AG09309 (cell line): ENCODE measurements around the gene RRBP1.

Experiments
- DNase-seq: peaks from one replicate; pipeline ENCODE4 v3.0.0-alpha.2; 2010; ENCODE audit warnings: low read depth
- H3K4me3 ChIP-seq: 2 replicates; pipeline ENCODE4 v1.5.1; 2011; ENCODE audit warnings: mild to moderate bottlenecking, low read depth, low read length, moderate library complexity; ENCODE audit not compliant: control insufficient read depth
- TF ChIP-seq, protein P1 (sequence below): IDR thresholded peaks from 2 replicates; pipeline ENCODE4 v1.5.1; 2011; ENCODE audit warnings: mild to moderate bottlenecking, low read depth, low read length, inconsistent platforms; ENCODE audit not compliant: insufficient read depth, control insufficient read depth; ENCODE audit errors: missing control alignments

RRBP1 gene

DNA sequence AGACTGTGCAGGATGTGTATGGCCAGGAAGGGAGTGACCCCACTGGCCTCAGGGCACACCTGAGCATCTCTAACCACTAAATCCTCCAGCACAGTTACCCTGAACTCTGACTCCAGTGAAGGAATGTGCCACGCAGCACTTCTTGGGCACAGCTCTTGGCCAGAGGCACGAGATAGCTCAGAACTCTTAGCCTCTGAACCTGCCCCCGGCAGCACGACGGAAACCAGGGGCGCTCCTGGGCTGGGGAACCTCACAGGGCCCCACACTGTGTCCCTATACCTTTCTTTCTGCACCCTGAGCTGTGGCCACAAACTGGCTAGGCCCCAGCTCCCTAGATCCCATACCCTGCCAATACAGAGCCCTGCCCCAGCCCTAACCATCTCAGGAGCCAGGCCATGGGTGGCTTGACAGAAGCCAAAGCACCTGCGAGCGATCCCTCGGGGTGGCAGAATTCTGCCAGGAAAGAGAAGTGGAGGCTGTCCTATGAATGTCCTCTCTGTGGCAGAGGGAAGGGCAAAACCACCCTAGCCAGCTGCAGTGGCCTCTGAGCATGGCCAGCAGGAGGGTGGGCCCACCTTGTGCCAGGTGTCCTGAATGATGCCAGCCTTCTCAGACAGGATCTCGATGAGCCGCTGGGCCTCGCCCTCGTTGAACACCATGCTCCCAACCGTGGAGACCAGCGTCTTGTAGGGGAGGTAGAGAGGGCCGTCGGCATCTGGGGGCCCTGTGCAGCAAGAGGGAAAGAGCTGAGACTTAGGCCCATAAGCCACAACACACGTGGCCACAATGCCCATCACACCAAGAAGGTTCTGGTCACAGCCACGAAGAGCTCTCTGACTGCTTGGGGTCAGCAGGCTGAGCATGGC is 39.4 kb downstream of the RRBP1 start:
- no peak for DNase-seq
- H3K4me3 ChIP-seq = no peak overlapping the region
- TF ChIP-seq, protein P1, sequence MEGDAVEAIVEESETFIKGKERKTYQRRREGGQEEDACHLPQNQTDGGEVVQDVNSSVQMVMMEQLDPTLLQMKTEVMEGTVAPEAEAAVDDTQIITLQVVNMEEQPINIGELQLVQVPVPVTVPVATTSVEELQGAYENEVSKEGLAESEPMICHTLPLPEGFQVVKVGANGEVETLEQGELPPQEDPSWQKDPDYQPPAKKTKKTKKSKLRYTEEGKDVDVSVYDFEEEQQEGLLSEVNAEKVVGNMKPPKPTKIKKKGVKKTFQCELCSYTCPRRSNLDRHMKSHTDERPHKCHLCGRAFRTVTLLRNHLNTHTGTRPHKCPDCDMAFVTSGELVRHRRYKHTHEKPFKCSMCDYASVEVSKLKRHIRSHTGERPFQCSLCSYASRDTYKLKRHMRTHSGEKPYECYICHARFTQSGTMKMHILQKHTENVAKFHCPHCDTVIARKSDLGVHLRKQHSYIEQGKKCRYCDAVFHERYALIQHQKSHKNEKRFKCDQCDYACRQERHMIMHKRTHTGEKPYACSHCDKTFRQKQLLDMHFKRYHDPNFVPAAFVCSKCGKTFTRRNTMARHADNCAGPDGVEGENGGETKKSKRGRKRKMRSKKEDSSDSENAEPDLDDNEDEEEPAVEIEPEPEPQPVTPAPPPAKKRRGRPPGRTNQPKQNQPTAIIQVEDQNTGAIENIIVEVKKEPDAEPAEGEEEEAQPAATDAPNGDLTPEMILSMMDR = no peak

DNA sequence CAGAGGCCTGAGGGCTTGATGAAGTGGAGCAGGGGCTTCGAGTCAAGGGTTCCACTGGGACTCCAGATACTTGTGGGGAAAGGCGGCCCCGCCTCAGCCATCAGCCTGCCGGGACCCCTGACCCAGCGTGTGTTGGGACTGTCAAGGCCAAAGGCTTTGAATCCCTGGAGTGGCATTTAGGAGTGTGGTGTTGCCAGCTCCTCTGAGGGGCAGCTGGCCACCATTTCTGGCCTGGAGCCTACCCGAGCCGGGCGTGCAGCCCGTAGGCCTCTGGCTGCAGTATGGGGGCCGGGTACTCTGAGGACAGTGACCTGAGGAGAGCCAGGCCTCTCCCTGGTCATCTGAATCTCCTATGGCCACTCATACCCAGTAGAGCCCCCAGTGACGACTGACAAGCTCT is 40.0 kb downstream of the RRBP1 start:
- DNase-seq = no peak
- TF ChIP-seq, protein P1 = no peak
- no peak overlapping the region for H3K4me3 ChIP-seq

DNA sequence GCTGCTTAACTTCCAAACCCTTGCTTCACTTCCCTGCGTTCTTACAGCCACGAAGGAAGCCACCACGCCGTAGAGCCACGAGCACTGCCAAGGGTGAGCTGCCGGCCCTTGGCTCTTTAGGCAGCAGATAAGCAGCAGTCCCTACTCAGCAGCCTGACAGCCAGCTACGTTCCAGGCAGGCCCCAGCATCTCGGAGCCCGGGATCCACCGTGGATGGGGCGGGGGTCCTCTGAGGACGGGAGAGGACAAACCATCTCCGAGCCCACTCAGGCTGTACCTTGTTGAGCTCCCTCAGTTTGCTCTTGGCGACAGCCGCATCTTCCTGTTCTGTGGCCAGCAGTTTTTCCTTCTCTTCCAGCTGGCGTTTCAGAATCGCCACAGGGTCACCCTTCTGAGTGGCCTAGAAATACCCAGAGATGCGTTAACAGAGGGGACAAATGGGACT is 40.5 kb downstream of the RRBP1 start:
- TF ChIP-seq, protein P1 = no peak
- no peak for DNase-seq

DNA sequence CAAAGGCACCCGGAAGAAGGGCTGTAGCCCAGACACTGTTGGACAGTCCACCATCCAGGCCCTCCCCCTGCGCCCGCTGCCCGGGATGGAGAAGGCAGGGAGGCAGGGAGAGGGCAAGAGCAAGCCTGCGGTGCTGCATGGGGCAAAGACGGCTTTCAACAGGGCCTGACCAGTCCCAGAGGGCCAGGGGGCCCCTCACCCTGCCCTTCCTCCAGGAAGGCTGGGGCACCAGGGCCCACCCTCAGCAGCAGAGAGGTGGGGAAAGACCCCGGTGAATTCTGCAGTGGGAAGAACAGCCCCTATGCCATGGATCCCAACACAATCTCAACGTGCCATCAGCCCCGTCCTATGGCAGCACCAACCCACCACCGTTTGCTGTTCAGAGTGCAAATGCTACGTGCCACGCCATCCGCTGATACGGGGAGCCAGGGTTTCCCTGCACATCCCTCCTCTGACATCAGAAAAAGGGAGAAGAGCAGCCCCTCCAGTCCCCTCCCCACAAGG is 41.1 kb downstream of the RRBP1 start:
- H3K4me3 ChIP-seq = no peak overlapping the region
- DNase-seq = no peak
- TF ChIP-seq, protein P1 = no peak

More for the DNA sequence above, 40.5 kb downstream of the RRBP1 start:
- no peak overlapping the region for H3K4me3 ChIP-seq

DNA sequence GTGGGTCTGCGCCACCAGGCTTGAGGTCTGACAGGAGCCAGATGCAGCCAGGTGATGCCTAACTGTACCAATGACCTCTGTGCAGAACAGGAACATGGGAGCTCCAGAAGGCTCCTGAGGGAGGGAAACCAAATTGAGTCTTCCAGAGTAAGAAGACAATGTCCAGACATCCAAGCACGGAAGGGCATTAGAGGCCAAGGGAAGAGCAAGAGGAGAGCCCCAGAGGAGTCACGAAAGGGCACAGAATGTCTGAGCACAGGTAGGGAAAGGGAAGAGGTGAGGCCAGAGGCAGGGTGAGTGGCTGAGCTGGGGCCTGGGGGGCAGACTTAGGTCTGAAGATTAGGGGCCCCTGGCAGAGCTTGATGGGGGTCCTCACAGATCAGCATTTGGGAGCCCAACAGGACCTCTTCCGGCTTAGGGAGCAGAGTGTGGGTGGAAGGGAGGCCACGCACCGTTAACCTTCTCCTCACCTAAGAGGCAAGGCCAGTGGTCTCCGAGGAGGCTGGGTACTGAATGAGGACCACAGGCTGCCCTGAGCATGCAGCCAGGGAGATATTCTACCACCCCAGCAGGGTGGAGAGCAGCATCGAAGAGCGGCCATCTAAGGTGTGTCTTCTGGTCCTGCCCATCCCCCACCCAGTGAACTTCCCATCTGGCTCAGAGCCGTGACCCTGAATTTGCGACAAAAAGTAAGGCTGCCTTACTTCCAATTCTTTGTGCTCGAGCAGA is 41.7 kb downstream of the RRBP1 start:
- no peak overlapping the region for H3K4me3 ChIP-seq
- TF ChIP-seq, protein P1 = no peak
- no peak for DNase-seq

DNA sequence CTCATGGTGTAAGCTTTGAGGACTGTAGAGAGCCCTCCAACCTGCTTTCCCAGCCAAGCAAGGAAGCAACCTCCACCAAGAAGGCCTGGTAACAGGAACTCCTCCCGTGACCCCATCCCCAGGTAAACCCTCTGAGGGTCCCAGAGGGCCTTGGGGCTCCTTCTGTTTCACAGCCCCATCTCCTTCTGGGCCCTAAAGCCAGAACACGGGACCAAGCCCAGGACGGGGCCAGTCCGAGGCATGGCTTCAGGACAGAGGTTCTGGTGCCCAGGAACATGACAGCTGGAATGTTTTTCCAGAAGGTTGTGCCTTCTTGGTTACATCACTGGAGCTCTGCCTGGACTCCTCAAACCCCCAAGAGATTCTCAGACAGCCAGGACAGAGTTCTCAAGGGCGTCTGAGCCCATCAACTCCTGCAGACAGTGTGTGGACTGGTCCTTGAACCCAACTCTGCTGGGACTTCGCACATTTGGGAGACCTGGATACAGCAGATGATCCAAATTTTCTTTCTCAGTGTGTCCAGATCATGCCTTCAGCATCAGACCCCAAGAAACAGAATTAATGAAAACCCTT is 43.1 kb downstream of the RRBP1 start:
- no peak for DNase-seq
- TF ChIP-seq, protein P1 = no peak
- H3K4me3 ChIP-seq = no peak overlapping the region
